Stimulated activated naive CD4-positive, alpha-beta T cell treated with Interleukin-2 at 50 U/mL for 16 hours (primary cell): ENCODE measurements around the gene CFAP99.

ENCODE experiments used
- DNase-seq: peaks from one replicate; lab custom pipeline; 2025; lab: John Stamatoyannopoulos, UW

CFAP99 gene

DNA sequence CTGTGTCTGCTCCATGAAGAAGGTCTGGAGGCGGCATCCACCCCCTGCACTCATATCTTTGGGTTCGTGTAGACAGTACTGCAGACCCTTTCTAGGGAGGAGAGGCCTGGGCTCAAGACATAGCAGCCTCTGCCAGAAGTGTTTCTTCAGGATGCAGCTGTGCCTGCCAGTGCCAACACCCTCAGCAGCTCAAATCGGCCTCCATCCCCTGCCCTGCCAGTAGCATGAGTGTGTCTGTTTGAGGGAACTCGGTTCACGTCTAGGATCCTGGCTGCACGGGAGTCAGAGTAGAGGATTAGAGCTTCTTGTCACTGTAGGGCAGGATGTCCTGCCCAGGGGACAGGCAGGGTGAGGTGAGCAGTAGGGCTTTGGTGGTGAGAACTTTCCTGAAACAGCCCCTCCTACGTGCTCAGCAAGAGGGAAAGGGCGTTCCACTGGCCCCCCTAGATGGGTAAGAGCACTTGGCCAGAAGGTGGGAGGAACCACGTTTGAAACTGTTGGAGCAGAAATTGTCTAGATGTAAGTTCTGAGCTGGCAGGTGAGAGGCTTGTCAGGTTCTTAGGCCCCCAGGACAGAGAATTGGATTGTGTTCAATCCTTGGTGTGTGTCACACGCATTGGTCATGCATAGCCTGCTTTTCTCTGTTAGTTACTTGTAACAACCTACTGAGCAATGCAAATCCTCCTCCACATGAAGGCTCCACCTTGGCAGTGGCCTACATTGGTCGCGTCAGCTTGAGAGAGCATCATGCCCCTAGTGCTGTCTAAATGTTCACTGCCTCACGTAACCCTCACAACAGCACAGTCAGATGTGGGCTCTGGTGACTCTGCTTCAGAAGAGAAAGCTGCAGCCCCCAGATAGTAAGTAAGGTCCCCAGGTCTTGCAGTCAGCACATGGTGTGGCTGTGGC is 91.8 kb downstream of the CFAP99 start:
- no peak for DNase-seq

DNA sequence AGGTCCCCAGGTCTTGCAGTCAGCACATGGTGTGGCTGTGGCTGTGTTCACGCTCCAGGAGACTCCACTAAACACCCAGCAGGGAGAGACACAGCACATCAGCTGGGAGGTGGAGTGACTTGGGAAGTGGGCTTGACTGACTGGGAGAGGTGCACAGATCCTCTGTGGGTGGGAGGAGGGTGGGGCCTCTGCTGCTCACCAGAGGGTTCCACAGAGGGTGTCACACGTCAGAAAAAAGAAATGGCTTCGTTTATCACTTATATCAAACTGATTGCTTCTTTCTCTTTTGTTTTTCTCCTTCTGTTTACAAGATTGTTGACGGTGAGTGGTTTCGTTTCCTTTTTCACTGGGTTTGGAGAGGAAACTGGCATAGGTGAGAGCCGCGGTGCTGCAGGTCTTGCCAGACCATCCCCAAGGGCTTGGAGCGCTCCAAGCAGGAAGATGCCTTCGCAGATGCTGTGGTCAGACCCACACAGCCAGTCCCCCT is 92.9 kb downstream of the CFAP99 start:
- DNase-seq: no peak
